Right lobe of liver (tissue), 4 donors: Measurements from ENCODE around the gene KRTAP20-3.

Experiments used
- CTCF ChIP-seq, 4 donors: fragments of 200-600 bp in 3 of 4; fragments of 450-650 bp in 1 of 4; IDR thresholded peaks; one replicate each; pipeline versions ENCODE4 v1.5.1 to v1.8.0; 2016 to 2022; ENCODE audit warnings: antibody characterized with exemption in 4 of 4, mild to moderate bottlenecking in 2 of 4
- POLR2A ChIP-seq: fragments of 450-650 bp; IDR thresholded peaks from one replicate; pipeline ENCODE4 v1.6.1; 2017; ENCODE audit warnings: antibody characterized with exemption, mild to moderate bottlenecking
- donor health status: DM: no; HTN: no; CAD: no.
- donor health status: DM: no; HTN: no; CAD: no.
- donor health status: DM: no; HTN: yes; CAD: no.

- no peak for TF ChIP-seq CTCF (IDR thresholded peaks at IDR 0.05)
- TF ChIP-seq POLR2A: no peak
Measured at GRCh38 chr21:30652891-30653290, 10.2 kb downstream of the KRTAP20-3 start.
